KMS-11 (cell line): ENCODE results near the gene PRAMEF18.
"Not testable (repeated sequence)": the region's sequence is repeated elsewhere in the genome, so short reads cannot be mapped to it uniquely, and the experiment has no call there.

Experiments
- H2AFZ ChIP-seq: fragments of 200-600 bp; sonication (generic); 2 replicates; pipeline ENCODE4 v1.6.1; 2016; ENCODE audit warnings: antibody characterized with exemption, mixed run types, low read depth
- H3K27ac ChIP-seq: fragments of 200-600 bp; sonication (generic); 2 replicates; pipeline ENCODE4 v1.6.1; 2016; ENCODE audit warnings: mild to moderate bottlenecking, mixed run types
- H3K27me3 ChIP-seq: fragments of 200-600 bp; sonication (generic); 2 replicates; pipeline ENCODE4 v1.6.1; 2017; ENCODE audit warnings: mild to moderate bottlenecking, low read depth, mixed run types, moderate library complexity; ENCODE audit not compliant: insufficient read depth
- H3K36me3 ChIP-seq: fragments of 200-600 bp; sonication (generic); 2 replicates; pipeline ENCODE4 v1.6.1; 2017; ENCODE audit warnings: mild to moderate bottlenecking, mixed run types; ENCODE audit not compliant: insufficient read depth
- H3K4me1 ChIP-seq: fragments of 200-600 bp; sonication (generic); 2 replicates; pipeline ENCODE4 v1.6.1; 2016; ENCODE audit warnings: mild to moderate bottlenecking, low read depth, mixed run types; ENCODE audit not compliant: poor library complexity, severe bottlenecking
- H3K4me2 ChIP-seq: fragments of 200-600 bp; sonication (generic); 2 replicates; pipeline ENCODE4 v1.7.0; 2016; ENCODE audit warnings: mild to moderate bottlenecking, mixed run types
- H3K4me3 ChIP-seq: fragments of 200-600 bp; sonication (generic); IDR thresholded peaks from 2 replicates; pipeline ENCODE4 v1.6.1; 2017; ENCODE audit warnings: low read depth, low read length, mixed read lengths; ENCODE audit not compliant: insufficient read depth
- H3K79me2 ChIP-seq: fragments of 200-600 bp; sonication (generic); 2 replicates; pipeline ENCODE4 v1.6.1; 2016; ENCODE audit warnings: low read depth, mixed run types; ENCODE audit not compliant: insufficient read depth
- H3K9ac ChIP-seq: fragments of 200-600 bp; sonication (generic); 2 replicates; pipeline ENCODE4 v1.6.1; 2016; ENCODE audit warnings: mild to moderate bottlenecking, mixed run types
- H4K20me1 ChIP-seq: fragments of 200-600 bp; sonication (generic); 2 replicates; pipeline ENCODE4 v1.6.1; 2016; ENCODE audit warnings: mild to moderate bottlenecking, mixed run types; ENCODE audit not compliant: insufficient read depth

The PRAMEF18 gene

GRCh38 chr1:13225675-13226204, at the start of gene PRAMEF18:
Gene PRAMEF18 (minus strand): TSS chr1:13226154. CDS start chr1:13226106, 48 bp downstream.
- not testable (repeated sequence) for H3K27me3 ChIP-seq, H3K9ac ChIP-seq, H3K36me3 ChIP-seq, H2AFZ ChIP-seq, H3K4me3 ChIP-seq, H3K79me2 ChIP-seq, H4K20me1 ChIP-seq, H3K4me1 ChIP-seq, H3K4me2 ChIP-seq, H3K27ac ChIP-seq

DNA sequence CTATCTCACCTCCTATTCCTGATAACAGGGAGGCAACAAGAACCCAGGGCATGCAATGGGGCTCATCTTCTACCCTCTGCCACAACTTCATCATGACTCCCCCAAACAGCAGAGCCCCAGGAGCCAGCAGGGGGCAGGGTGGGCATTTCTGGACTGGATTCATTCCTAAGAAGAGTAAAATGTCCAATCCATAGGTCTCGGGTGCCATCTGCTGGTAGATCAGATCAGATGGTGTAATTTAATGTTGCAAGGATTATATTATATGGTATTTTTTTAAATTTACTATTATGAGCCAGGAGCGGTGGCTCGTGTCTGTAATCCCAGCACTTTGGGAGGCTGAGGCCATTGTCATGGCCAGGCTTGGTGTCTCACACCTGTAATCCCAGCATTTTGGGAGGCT, 39.2 kb upstream of the PRAMEF18 start:
- H3K79me2 ChIP-seq, H3K4me3 ChIP-seq, H2AFZ ChIP-seq, H3K4me2 ChIP-seq, H3K27me3 ChIP-seq, H3K4me1 ChIP-seq, H4K20me1 ChIP-seq, H3K9ac ChIP-seq, H3K36me3 ChIP-seq, H3K27ac ChIP-seq: not testable (repeated sequence)

- not testable (repeated sequence) for H3K79me2 ChIP-seq, H3K36me3 ChIP-seq, H3K4me2 ChIP-seq, H4K20me1 ChIP-seq, H3K4me1 ChIP-seq, H2AFZ ChIP-seq, H3K9ac ChIP-seq, H3K27me3 ChIP-seq, H3K27ac ChIP-seq, H3K4me3 ChIP-seq
Observed at GRCh38 chr1:13253898-13254297, 27.9 kb upstream of the PRAMEF18 start, which contains the start of gene PRAMEF5. Gene PRAMEF5 (plus strand): TSS chr1:13254198. CDS start chr1:13259269, 5,071 bp downstream.

GRCh38 chr1:13247122-13247521, 21.2 kb upstream of the PRAMEF18 start:
- H3K27me3 ChIP-seq, H4K20me1 ChIP-seq, H3K4me1 ChIP-seq, H3K4me2 ChIP-seq, H3K9ac ChIP-seq, H2AFZ ChIP-seq, H3K27ac ChIP-seq, H3K4me3 ChIP-seq, H3K79me2 ChIP-seq, H3K36me3 ChIP-seq: not testable (repeated sequence)

DNA sequence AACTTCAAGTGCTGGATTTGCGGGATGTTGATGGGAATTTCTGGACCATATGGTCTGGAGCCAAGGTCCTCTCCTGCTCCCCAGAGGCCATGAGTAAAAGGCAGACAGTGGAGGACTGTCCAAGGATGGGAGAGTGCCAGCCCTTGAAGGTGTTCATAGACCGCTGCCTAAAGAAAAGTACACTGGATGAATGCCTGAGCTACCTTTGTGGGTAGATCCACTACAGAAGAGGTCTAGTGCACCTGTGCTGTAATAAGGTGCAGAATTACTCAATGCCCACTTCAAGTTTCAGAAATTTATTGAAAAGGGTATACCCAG, 20.6 kb upstream of the PRAMEF18 start:
- not testable (repeated sequence) for H4K20me1 ChIP-seq, H3K4me1 ChIP-seq, H3K27ac ChIP-seq, H3K9ac ChIP-seq, H3K36me3 ChIP-seq, H3K4me3 ChIP-seq, H2AFZ ChIP-seq, H3K4me2 ChIP-seq, H3K79me2 ChIP-seq, H3K27me3 ChIP-seq

DNA sequence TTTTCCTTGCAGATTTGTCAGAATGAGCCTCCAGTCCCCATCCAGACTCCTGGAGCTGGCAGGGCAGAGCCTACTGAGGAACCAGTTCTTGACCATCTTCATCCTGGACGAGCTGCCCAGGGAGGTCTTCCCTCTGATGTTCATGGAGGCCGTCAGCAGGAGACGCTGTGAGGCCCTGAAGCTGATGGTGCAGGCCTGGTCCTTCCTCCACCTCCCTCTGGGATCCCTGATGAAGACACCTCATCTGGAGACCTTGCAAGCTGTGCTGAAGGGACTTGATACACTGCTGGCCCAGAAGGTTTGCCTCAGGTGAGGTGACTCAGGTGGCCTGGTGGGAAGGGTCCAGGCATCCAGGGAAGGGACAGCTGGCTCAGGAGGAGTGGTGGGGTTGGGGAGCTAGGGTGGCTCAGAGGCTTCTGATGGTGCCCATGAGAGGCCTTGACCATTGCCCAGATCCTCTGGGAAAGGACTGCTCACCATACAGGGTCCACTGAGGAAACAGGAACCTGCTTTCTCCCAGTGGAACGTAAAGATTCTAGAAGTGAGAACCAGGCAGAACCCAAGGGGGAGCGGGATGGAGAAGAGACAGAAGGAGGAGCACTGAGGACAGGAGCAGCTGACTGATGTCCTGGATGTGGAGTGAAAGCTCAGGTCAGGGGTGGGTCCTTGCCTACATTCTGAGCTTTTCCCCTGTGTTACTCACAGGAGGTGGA, 20.0 kb upstream of the PRAMEF18 start:
- not testable (repeated sequence) for H3K4me2 ChIP-seq, H4K20me1 ChIP-seq

GRCh38 chr1:13243536-13244263, 17.7 kb upstream of the PRAMEF18 start:
- H3K4me3 ChIP-seq, H2AFZ ChIP-seq, H3K27me3 ChIP-seq, H3K27ac ChIP-seq, H3K4me2 ChIP-seq, H3K79me2 ChIP-seq, H3K36me3 ChIP-seq, H3K4me1 ChIP-seq, H4K20me1 ChIP-seq, H3K9ac ChIP-seq: not testable (repeated sequence)

More for the DNA sequence above, 20.0 kb upstream of the PRAMEF18 start:
- H3K4me3 ChIP-seq, H3K79me2 ChIP-seq, H3K4me1 ChIP-seq, H3K9ac ChIP-seq, H2AFZ ChIP-seq, H3K27me3 ChIP-seq, H3K36me3 ChIP-seq, H3K27ac ChIP-seq: not testable (repeated sequence)

- not testable (repeated sequence) for H3K79me2 ChIP-seq
Observed at GRCh38 chr1:13239633-13240032, 13.7 kb upstream of the PRAMEF18 start.

GRCh38 chr1:13237572-13237971, 11.6 kb upstream of the PRAMEF18 start:
- H4K20me1 ChIP-seq, H3K36me3 ChIP-seq, H2AFZ ChIP-seq, H3K4me1 ChIP-seq, H3K9ac ChIP-seq, H3K79me2 ChIP-seq, H3K4me2 ChIP-seq, H3K27me3 ChIP-seq, H3K4me3 ChIP-seq, H3K27ac ChIP-seq: not testable (repeated sequence)

More at GRCh38 chr1:13239633-13240032, 13.7 kb upstream of the PRAMEF18 start:
- H4K20me1 ChIP-seq, H3K27ac ChIP-seq, H3K9ac ChIP-seq, H3K4me2 ChIP-seq, H3K4me1 ChIP-seq, H2AFZ ChIP-seq, H3K36me3 ChIP-seq, H3K27me3 ChIP-seq, H3K4me3 ChIP-seq: not testable (repeated sequence)

DNA sequence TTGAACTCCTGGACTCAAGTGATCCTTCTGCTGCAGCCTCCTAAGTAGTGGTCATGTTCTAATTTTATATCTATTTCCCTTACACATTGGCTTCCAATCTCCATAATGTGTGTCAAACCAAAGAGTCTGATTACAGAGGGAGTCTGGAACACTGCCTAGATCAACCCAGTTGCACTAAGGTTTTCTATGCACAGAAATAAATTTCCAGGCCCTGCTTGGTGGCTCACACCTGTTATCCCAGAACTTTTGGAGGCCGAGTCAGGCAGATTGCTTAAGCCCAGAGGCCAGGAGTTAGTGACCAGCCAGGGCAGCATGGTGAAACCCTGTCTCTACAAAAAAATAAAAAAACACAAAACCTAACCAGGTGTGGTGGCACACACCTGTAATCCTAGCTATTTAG, 8.1 kb upstream of the PRAMEF18 start:
- not testable (repeated sequence) for H4K20me1 ChIP-seq, H3K79me2 ChIP-seq, H3K4me2 ChIP-seq, H3K9ac ChIP-seq, H3K36me3 ChIP-seq, H2AFZ ChIP-seq, H3K27ac ChIP-seq, H3K4me3 ChIP-seq, H3K4me1 ChIP-seq, H3K27me3 ChIP-seq
